Medulla oblongata (tissue), 1 donor: ENCODE measurements around the gene TEX13D.
"Not testable (repeated sequence)": the region's sequence is repeated elsewhere in the genome, so short reads cannot be mapped to it uniquely, and the experiment has no call there.

ENCODE experiments used
- DNase-seq: peaks from one replicate; pipeline ENCODE4 v3.0.0-alpha.2; 2015; ENCODE audit errors: extremely low spot score

TEX13D gene

GRCh38 chrX:124332481-124333424, at the start of gene TEX13D:
TEX13D (plus strand) TSS chrX:124332660; CDS start chrX:124332918, 258 bp downstream.
- no peak for DNase-seq

- no peak for DNase-seq
These were observed 43.0 kb upstream of the TEX13D start for GRCh38 chrX:124289443-124289842.

GRCh38 chrX:124293810-124294209, 38.6 kb upstream of the TEX13D start:
- DNase-seq: no peak

- DNase-seq: not testable (repeated sequence)
These were observed 33.1 kb upstream of the TEX13D start for GRCh38 chrX:124299323-124299722.

GRCh38 chrX:124300405-124300804, 32.1 kb upstream of the TEX13D start:
- DNase-seq: no peak

- no peak for DNase-seq
These were observed 25.1 kb upstream of the TEX13D start for GRCh38 chrX:124307253-124307907.

- no peak for DNase-seq
These were observed 6.7 kb upstream of the TEX13D start for GRCh38 chrX:124325732-124326131.

- DNase-seq: no peak
These were observed 3.7 kb upstream of the TEX13D start for GRCh38 chrX:124328765-124329164.

GRCh38 chrX:124333862-124334261, 1.4 kb downstream of the TEX13D start:
- no peak for DNase-seq

- DNase-seq: not testable (repeated sequence)
These were observed 2.1 kb downstream of the TEX13D start for GRCh38 chrX:124334555-124334954.

- no peak for DNase-seq
These were observed 3.1 kb downstream of the TEX13D start for GRCh38 chrX:124335598-124335997.

- DNase-seq: no peak
These were observed 5.5 kb downstream of the TEX13D start for GRCh38 chrX:124337916-124338315.

- no peak for DNase-seq
These were observed 6.5 kb downstream of the TEX13D start for GRCh38 chrX:124338733-124339514.

- DNase-seq: no peak
These were observed 9.1 kb downstream of the TEX13D start for GRCh38 chrX:124341396-124342132.

GRCh38 chrX:124342174-124342867, 9.9 kb downstream of the TEX13D start:
- DNase-seq: no peak

- no peak for DNase-seq
These were observed 10.6 kb downstream of the TEX13D start for GRCh38 chrX:124343016-124343415.

GRCh38 chrX:124344246-124344645, 11.8 kb downstream of the TEX13D start:
- no peak for DNase-seq

- DNase-seq: no peak
These were observed 13.8 kb downstream of the TEX13D start, which contains the start of gene SH2D1A for GRCh38 chrX:124346117-124346876. SH2D1A (plus strand) TSS chrX:124346563; CDS start chrX:124346643, 80 bp downstream.

GRCh38 chrX:124346877-124347241, 14.4 kb downstream of the TEX13D start:
- no peak for DNase-seq

GRCh38 chrX:124347242-124347641, 14.8 kb downstream of the TEX13D start:
- no peak for DNase-seq
